Uterus (tissue), 2 donors: ENCODE data around the gene TEX47.

ENCODE experiments used
- CTCF ChIP-seq, 4 experiments: fragments of 200-600 bp in 2 of 4; fragments of 450-650 bp in 2 of 4; sonication (generic) in 2 of 4; IDR thresholded peaks; one replicate each; pipeline ENCODE4 v1.5.1; 2016 to 2019; ENCODE audit warnings: antibody characterized with exemption in 4 of 4, mild to moderate bottlenecking in 2 of 4, moderate library complexity in 1 of 4
- POLR2A ChIP-seq, 2 donors: fragments of 450-650 bp; IDR thresholded peaks; one replicate each; pipeline ENCODE4 v1.6.1; 2016; ENCODE audit warnings: antibody characterized with exemption in 2 of 2, mild to moderate bottlenecking in 1 of 2, moderate library complexity in 1 of 2

- TF ChIP-seq CTCF (IDR thresholded peaks at IDR 0.05) (no peak), POLR2A (IDR thresholded peaks at IDR 0.05) (no peak)
These were observed 33.8 kb downstream of the TEX47 start for GRCh38 chr7:88761779-88762178.
